NCI-H1417 treated with DMSO at 0.1 percent for 48 hours (cell line): ENCODE measurements around the gene SNAI1.

Experiments
- DNase-seq: peaks from one replicate; lab custom pipeline; 2025; lab: John Stamatoyannopoulos, UW

Gene SNAI1

GRCh38 chr20:50013976-50014375, 31.2 kb downstream of the SNAI1 start:
- DNase-seq, result no peak

- no peak for DNase-seq
These were observed 32.1 kb downstream of the SNAI1 start for GRCh38 chr20:50014570-50015562.

GRCh38 chr20:50015636-50015992, 32.8 kb downstream of the SNAI1 start:
- no peak for DNase-seq

- DNase-seq, result no peak
These were observed 33.4 kb downstream of the SNAI1 start for GRCh38 chr20:50015993-50016770.

- no peak for DNase-seq
These were observed 34.4 kb downstream of the SNAI1 start for GRCh38 chr20:50017160-50017559.

GRCh38 chr20:50017576-50018248, 34.9 kb downstream of the SNAI1 start:
- no peak for DNase-seq

- no peak for DNase-seq
These were observed 36.9 kb downstream of the SNAI1 start for GRCh38 chr20:50019466-50020256.

GRCh38 chr20:50020288-50020687, 37.5 kb downstream of the SNAI1 start:
- no peak for DNase-seq

- no peak for DNase-seq
These were observed 39.9 kb downstream of the SNAI1 start for GRCh38 chr20:50022676-50023075.

GRCh38 chr20:50023116-50023805, 40.5 kb downstream of the SNAI1 start:
- no peak for DNase-seq

GRCh38 chr20:50026746-50027575, 44.2 kb downstream of the SNAI1 start:
- no peak for DNase-seq

- DNase-seq, result no peak
These were observed 44.9 kb downstream of the SNAI1 start for GRCh38 chr20:50027611-50028105.

- no peak for DNase-seq
These were observed 46.4 kb downstream of the SNAI1 start for GRCh38 chr20:50029083-50029696.

GRCh38 chr20:50029697-50030461, 47.1 kb downstream of the SNAI1 start:
- no peak for DNase-seq

GRCh38 chr20:50032955-50033666, 50.3 kb downstream of the SNAI1 start:
- DNase-seq, result no peak

GRCh38 chr20:50034567-50035180, 51.9 kb downstream of the SNAI1 start:
- no peak for DNase-seq

- DNase-seq, result no peak
These were observed 53.9 kb downstream of the SNAI1 start for GRCh38 chr20:50036703-50037102.

GRCh38 chr20:50037123-50037522, 54.3 kb downstream of the SNAI1 start:
- DNase-seq, result no peak
